HG03135 (cell line): ENCODE results near the gene NTM.

Source experiments
- ATAC-seq: cut with Tn5 transposase; IDR thresholded peaks from one replicate; pipeline ENCODE4 v1.9.1; 2021; ENCODE audit warnings: mild to moderate bottlenecking, moderate library complexity; ENCODE audit not compliant: unreplicated experiment

Gene NTM

GRCh38 chr11:132257871-132258270 is 887.5 kb downstream of the NTM start:
- ATAC-seq = no peak

- ATAC-seq = no peak
Observed at GRCh38 chr11:132258875-132259274, 888.5 kb downstream of the NTM start.

GRCh38 chr11:132260636-132261035 is 890.2 kb downstream of the NTM start:
- no peak for ATAC-seq

GRCh38 chr11:132263241-132263640 is 892.8 kb downstream of the NTM start:
- no peak for ATAC-seq

GRCh38 chr11:132263875-132264274 is 893.5 kb downstream of the NTM start:
- ATAC-seq = no peak

- ATAC-seq = no peak
Observed at GRCh38 chr11:132264616-132265015, 894.2 kb downstream of the NTM start.

GRCh38 chr11:132278801-132279574 is 908.6 kb downstream of the NTM start:
- no peak for ATAC-seq

GRCh38 chr11:132284048-132284447 is 913.6 kb downstream of the NTM start:
- no peak for ATAC-seq

GRCh38 chr11:132284611-132285010 is 914.2 kb downstream of the NTM start:
- ATAC-seq = no peak

GRCh38 chr11:132285631-132286030 is 915.2 kb downstream of the NTM start:
- no peak for ATAC-seq

GRCh38 chr11:132286106-132286505 is 915.7 kb downstream of the NTM start:
- ATAC-seq = no peak

- no peak for ATAC-seq
Observed at GRCh38 chr11:132288036-132288435, 917.6 kb downstream of the NTM start.

GRCh38 chr11:132289590-132290256 is 919.3 kb downstream of the NTM start:
- ATAC-seq = no peak

- ATAC-seq = no peak
Observed at GRCh38 chr11:132293586-132293985, 923.2 kb downstream of the NTM start.

- no peak for ATAC-seq
Observed at GRCh38 chr11:132296946-132297610, 926.7 kb downstream of the NTM start.

- no peak for ATAC-seq
Observed at GRCh38 chr11:132298357-132298756, 927.9 kb downstream of the NTM start.

GRCh38 chr11:132300283-132300682 is 929.9 kb downstream of the NTM start:
- no peak for ATAC-seq

- no peak for ATAC-seq
Observed at GRCh38 chr11:132301465-132301864, 931.0 kb downstream of the NTM start.

- ATAC-seq = no peak
Observed at GRCh38 chr11:132301900-132302299, 931.5 kb downstream of the NTM start.

GRCh38 chr11:132307309-132308020 is 937.0 kb downstream of the NTM start:
- ATAC-seq = no peak
